Activated naive CD4-positive, alpha-beta T cell treated with Interleukin-2 at 50 U/mL for 16 hours (primary cell): ENCODE data around the gene PLIN5.
"Not testable (repeated sequence)": the region's sequence is repeated elsewhere in the genome, so short reads cannot be mapped to it uniquely, and the experiment has no call there.

Experiments
- DNase-seq: peaks from one replicate; pipeline ENCODE4 v3.0.0-alpha.2; 2020

PLIN5 gene

GRCh38 chr19:4567584-4568071 lies 32.6 kb upstream of the PLIN5 start:
- DNase-seq = peak; percentile 61

GRCh38 chr19:4566402-4567051 lies 31.5 kb upstream of the PLIN5 start:
- DNase-seq = no peak

- not testable (repeated sequence) for DNase-seq
These were observed 28.5 kb upstream of the PLIN5 start for GRCh38 chr19:4563562-4563961.

GRCh38 chr19:4562085-4562484 lies 27.1 kb upstream of the PLIN5 start:
- not testable (repeated sequence) for DNase-seq

GRCh38 chr19:4559569-4559968 lies 24.5 kb upstream of the PLIN5 start, which contains the start of gene SEMA6B:
Gene SEMA6B (minus strand): TSS chr19:4559684. CDS start chr19:4558457, 1,227 bp downstream.
- DNase-seq = no peak

DNA sequence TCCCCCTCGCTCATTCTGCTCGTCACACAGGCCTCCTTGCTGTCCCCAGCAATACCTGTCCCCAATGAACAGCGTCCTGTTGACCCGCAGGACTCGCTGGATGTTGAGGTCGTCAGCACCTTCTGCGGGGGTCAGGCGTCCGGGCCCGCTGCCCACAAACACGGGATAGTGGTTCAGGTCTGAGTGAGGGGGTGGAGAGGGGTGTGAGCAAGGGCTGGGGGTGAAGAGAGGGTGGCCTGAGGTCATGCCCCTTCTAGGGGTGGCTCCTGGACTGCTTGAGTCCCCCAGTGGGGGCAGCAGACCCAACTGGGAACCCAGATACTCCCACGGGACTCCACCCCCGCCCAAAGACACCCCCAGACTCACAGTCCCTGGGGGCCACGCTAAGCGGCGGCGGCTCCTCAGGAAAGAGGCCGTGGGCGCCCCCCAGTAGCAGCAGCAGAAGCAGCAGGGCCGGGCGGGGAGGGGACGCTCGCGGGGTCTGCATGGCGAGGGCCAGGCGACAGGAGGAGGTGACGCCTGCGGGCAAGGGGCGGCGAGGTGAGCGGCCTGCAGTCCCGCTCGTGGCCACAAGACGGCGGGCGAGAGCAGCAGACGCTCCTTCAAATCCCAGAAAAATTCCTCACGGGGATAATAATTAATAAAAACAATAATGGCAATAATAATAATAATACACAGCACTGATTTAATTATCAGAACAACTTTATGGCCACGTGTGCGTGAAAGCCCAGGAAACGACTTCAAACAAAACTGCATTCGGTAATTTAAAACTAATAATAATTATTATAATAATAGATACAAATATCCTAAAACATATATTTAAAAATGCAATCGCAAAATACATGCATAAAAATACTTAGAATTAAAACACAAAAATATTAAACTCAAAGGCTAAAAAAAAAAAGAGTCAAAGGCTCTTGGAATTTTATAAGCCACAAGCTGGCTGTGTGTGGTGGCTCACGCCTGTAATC lies 23.2 kb upstream of the PLIN5 start:
- peak; percentile 35 for DNase-seq

DNA sequence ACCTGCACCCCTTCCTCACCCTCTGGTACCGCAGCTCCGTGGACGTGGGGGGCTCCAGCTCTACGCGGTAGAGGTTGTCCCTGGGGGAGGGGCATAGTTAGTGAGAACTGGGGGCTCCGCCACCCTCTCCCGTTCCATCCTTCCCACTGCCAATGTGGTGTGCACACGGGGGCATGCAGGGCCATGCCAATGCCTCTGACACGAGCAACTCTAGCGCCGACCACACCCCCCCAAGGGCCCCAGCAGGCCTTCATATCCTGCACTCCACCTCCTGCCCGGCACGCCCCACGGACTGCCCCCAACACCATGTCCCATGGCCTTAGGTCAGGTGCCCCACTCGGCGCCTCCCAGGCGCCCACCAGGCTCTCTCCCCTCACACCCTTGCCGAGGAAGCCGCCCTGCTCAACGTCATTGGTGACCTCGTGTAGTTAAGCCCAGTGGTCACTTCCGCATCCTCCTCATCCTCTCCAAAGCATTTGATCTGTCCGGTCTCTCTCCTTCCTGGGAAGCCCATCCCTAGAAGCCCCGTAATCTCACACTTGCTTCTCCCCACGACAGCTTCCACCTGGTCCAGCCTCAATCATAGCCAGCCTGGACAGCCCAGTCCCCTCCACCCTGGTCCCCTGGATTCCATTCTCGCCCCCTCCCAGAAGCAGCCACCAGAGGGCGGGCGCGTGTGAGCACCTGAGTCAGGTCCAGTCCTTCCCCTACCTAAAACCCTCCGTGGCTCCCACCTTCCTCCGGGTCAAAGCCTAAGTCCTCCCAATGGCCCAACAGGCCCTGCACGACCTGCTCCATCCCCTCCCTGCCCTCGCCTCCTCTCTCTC lies 22.3 kb upstream of the PLIN5 start:
- peak; percentile 30 for DNase-seq

GRCh38 chr19:4556597-4557127 lies 21.6 kb upstream of the PLIN5 start:
- peak; percentile 12 for DNase-seq

GRCh38 chr19:4555657-4556561 lies 20.9 kb upstream of the PLIN5 start:
- DNase-seq = no peak

GRCh38 chr19:4554717-4555116 lies 19.7 kb upstream of the PLIN5 start:
- no peak for DNase-seq

DNA sequence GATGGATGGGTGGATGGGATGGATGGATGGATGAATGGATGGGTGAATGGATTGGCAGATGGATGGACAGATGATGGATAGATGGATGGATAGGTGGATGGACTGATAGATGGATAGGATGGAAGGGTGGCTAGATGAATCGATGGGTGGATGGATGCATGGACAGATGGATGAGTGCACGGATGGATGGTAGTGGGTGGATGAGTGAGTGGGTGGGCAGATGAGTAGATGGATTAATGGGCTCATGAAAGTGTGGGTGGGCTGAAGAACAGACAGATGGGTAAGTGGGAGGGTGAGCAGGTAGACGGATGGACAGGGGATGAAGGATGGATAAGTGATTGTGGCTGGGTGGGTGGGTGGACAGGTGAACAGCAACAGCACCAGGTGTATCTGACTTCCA lies 18.8 kb upstream of the PLIN5 start:
- no peak for DNase-seq

DNA sequence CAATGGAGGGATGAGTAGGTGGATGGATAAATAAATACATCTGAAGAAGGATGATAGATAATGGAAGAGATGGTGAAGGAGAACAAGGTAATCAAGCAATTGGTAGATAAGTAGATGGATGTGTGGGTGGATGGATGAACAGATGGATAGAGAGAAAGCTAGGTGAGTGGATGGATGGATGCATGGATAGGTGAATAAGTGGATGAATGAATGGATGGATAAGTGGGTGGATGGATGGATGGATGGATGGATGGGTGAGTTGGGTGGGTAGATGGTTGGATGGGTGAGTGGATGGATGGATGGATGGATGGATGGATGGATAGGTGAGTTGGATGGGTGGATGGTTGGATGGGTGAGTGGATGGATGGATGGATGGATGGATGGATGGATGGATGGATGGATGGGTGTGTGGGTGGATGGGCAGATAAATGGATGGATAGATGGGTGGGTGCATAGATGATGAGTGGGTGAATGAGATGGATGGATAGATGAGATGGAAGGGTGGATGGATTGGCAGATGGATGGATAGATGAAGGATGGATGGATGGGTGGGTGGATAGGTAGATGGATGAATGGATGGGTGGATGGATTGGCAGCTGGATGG lies 18.2 kb upstream of the PLIN5 start:
- DNase-seq = no peak

DNA sequence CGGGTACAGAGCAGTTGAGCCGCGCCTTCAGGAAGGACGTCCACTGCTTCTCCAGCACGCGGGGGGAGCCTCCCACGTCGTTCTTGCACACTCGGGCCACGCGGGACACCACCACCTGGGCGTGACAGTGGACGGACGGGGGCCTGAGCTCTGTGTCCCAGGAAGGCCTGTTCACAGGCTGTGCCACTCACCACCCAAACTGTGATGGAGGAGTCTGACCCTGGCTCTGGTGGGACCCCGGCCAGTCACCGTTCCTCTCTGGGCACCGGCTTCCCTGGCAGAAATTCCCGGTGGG lies 17.4 kb upstream of the PLIN5 start:
- no peak for DNase-seq

- no peak for DNase-seq
These were observed 15.5 kb upstream of the PLIN5 start for GRCh38 chr19:4550479-4551050.

GRCh38 chr19:4550018-4550417 lies 15.0 kb upstream of the PLIN5 start:
- DNase-seq = no peak

GRCh38 chr19:4548238-4548584 lies 13.2 kb upstream of the PLIN5 start:
- DNase-seq = no peak

DNA sequence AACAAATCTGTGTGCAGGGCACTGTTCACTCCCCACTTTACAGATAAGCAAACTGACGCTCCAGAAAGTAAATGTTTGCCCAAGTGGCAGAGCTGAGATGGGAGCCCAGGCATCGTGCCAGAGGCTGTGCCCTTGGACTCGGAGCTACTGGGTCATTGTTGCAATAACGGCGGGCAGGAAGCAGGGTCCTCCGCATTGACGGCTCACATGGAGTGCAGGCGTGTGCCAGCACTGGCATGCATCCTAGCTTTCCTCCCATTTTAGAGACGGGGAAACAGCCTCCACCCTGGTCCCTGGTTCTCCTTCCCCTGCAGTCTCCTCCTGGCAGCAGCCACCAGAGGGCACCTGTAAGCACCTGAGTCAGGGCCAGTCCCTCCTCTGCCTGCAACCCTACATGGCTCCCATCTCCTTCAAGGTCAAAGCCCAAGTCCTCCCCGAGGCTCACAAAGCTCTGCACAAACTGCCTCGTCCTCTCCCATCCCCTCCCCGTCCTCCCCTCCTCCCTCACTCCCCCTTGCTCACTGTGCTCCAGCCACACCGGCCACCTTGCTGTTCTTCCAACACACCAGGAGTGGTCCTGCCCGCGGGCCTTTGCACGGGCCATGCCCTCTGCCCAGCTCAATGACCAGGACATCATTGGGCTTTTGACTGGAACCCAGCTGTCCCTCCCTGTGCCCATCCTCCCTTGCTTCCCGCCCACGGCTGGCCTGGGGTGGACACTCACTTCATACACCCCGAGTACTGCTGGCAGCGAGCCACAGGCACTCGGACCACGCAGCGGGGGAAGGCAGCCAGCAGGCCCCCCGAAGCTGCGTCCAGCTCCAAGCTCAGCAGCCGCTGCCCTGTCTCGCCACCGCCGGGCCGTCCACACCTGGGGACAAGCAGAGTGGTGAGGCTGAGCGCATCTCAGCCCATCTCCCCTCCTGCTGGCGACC lies 12.5 kb upstream of the PLIN5 start:
- DNase-seq = peak; percentile 20

GRCh38 chr19:4543842-4544647 lies 9.0 kb upstream of the PLIN5 start:
- DNase-seq = no peak
